ENCODE data around the gene LMO7.

GRCh38 chr13:75872980-75873379 lies 236.8 kb downstream of the LMO7 start:
- TF ChIP-seq POLR2A (IDR thresholded peaks at IDR 0.05; ENCODE audit: low read depth, low read length): no peak
- no peak for TF ChIP-seq POLR2AphosphoS5 (IDR thresholded peaks at IDR 0.05; ENCODE audit: low read depth, low read length)
- no peak for TF ChIP-seq TAF1 (IDR thresholded peaks at IDR 0.05; ENCODE audit: borderline replicate concordance, low read depth, low read length)

Data from GM12892 (cell line).